Panc1 (cell line): ENCODE data around the gene CDK6.

ENCODE experiments used
- CTCF ChIP-seq: fragments of 450-650 bp; IDR thresholded peaks from 2 replicates; pipeline ENCODE4 v1.5.1; 2017; ENCODE audit warnings: mild to moderate bottlenecking
- POLR2AphosphoS5 ChIP-seq: IDR thresholded peaks from 2 replicates; pipeline ENCODE4 v1.6.1; 2012; ENCODE audit warnings: mild to moderate bottlenecking, low read depth, low read length, moderate library complexity
- REST ChIP-seq, 2 experiments: IDR thresholded peaks; 2 replicates each; pipeline ENCODE4 v1.6.1; 2011 to 2012; ENCODE audit warnings: low read depth in 2 of 2, control low read depth in 1 of 2, low read length in 1 of 2, mild to moderate bottlenecking in 1 of 2, moderate library complexity in 1 of 2; ENCODE audit not compliant: insufficient read depth in 1 of 2
- SIN3A ChIP-seq: IDR thresholded peaks from 2 replicates; pipeline ENCODE4 v1.6.1; 2012; ENCODE audit warnings: low read depth, mild to moderate bottlenecking, low read length, moderate library complexity, borderline replicate concordance; ENCODE audit not compliant: insufficient read depth
- TCF7L2 ChIP-seq: IDR thresholded peaks from 2 replicates; pipeline ENCODE4 v1.6.1; 2011; ENCODE audit warnings: mild to moderate bottlenecking, low read depth, low read length, inconsistent platforms

- no peak for TF ChIP-seq CTCF
- TF ChIP-seq SIN3A, result no peak
- no peak for TF ChIP-seq POLR2AphosphoS5
- TF ChIP-seq REST (IDR thresholded peaks at IDR 0.05; ENCODE audit: insufficient read depth in 1 of 2, low read depth in 2 of 2, low read length in 1 of 2), result no peak
- no peak for TF ChIP-seq TCF7L2
These were observed 36.3 kb upstream of the CDK6 start for GRCh38 chr7:92872701-92873100.
